Activated CD8-positive, alpha-beta T cell treated with anti-CD3 and anti-CD28 coated beads for 36 hours (primary cell): ENCODE data around the gene USPL1. TPM values are rescaled to one million over a fixed set of nuclear protein-coding genes. Genes with fewer than 3 reads are reported as not detected.
"Not testable (repeated sequence)": the region's sequence is repeated elsewhere in the genome, so short reads cannot be mapped to it uniquely, and the experiment has no call there.

Source experiments
- ATAC-seq: fragments of 200-7000 bp; cut with Tn5 transposase; one replicate; pipeline ENCODE4 v1.10.0; 2021; ENCODE audit warnings: mild to moderate bottlenecking, moderate library complexity
- CTCF ChIA-PET: fragments of 350-600 bp; sonication (Branson Sonifier 250); formaldehyde crosslinking; loops from one replicate; lab custom pipeline; 2021; ENCODE audit warnings: antibody characterized with exemption; lab: Charles Lee
- POLR2A ChIA-PET: fragments of 350-600 bp; sonication (Branson Sonifier 250); formaldehyde crosslinking; loops from one replicate; lab custom pipeline; 2021; ENCODE audit warnings: antibody characterized with exemption; lab: Charles Lee
- DNase-seq: peaks from one replicate; pipeline ENCODE4 v3.0.0-alpha.2; 2020
- H3K27ac Mint-ChIP-seq: one replicate; pipeline ENCODE4 v1.8.0; 2021; ENCODE audit warnings: mild to moderate bottlenecking, mixed read lengths
- H3K27me3 Mint-ChIP-seq: one replicate; pipeline ENCODE4 v1.8.0; 2021; ENCODE audit warnings: mixed read lengths
- H3K36me3 Mint-ChIP-seq: one replicate; pipeline ENCODE4 v1.8.0; 2021; ENCODE audit warnings: low read depth, mixed read lengths
- H3K4me1 Mint-ChIP-seq: one replicate; pipeline ENCODE4 v1.8.0; 2021; ENCODE audit warnings: low read depth, mixed read lengths
- H3K4me3 Mint-ChIP-seq: one replicate; pipeline ENCODE4 v1.8.0; 2021; ENCODE audit warnings: mild to moderate bottlenecking, moderate library complexity, mixed read lengths
- H3K9me3 Mint-ChIP-seq: one replicate; pipeline ENCODE4 v1.8.0; 2021; ENCODE audit warnings: mixed read lengths
- intact Hi-C: fragments of 100-400 bp; cut with micrococcal nuclease; formaldehyde crosslinking; loops from one replicate; pipeline ENCODE4 v1.10.0; 2022
- total RNA-seq, 2 experiments: library from RNA; stranded (reverse); gene quantifications; one replicate each; pipeline ENCODE4 v1.2.3, GENCODE V29; 2021
- TF ChIP-seq, protein P1 (sequence below): fragments of 200-600 bp; IDR thresholded peaks from one replicate; pipeline ENCODE4 v1.8.0; 2022; ENCODE audit warnings: antibody characterized with exemption, mild to moderate bottlenecking

Gene USPL1
- total RNA-seq, 2 experiments from 2014 or later: 12.4 to 13.0 TPM

DNA sequence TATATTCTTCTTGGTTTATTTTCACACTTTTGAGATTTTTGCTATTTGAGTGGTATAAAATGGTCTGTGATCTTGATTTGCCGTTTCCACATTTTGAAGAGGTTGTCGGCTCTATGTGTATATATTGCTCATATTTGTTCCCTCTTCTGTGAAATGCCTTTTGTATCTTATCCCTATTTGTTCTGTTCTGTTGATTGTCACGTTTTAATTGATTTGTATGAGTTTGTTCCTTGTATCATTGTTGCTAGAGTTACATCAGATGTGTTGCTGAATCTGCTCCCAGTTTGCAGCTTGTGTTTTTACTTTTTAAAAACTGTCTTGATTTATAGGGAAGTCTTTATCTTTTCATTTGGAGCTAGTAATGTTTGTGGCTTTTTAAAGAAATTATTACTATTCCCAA is 17.1 kb downstream of the USPL1 start:
- DNase-seq (no peak), ATAC-seq (no peak)
- Mint-ChIP-seq H3K27me3 (no peaks in the 10 kb centered on the region), H3K27ac (no peak overlapping the region), H3K9me3 (peaks cover 3% of the 10 kb centered on the region), H3K4me1 (peaks cover 46% of the 10 kb centered on the region), H3K36me3 (peaks cover 53% of the 10 kb centered on the region), H3K4me3 (no peak overlapping the region)
- intact Hi-C loops: no loop called here
- TF ChIP-seq, protein P1, sequence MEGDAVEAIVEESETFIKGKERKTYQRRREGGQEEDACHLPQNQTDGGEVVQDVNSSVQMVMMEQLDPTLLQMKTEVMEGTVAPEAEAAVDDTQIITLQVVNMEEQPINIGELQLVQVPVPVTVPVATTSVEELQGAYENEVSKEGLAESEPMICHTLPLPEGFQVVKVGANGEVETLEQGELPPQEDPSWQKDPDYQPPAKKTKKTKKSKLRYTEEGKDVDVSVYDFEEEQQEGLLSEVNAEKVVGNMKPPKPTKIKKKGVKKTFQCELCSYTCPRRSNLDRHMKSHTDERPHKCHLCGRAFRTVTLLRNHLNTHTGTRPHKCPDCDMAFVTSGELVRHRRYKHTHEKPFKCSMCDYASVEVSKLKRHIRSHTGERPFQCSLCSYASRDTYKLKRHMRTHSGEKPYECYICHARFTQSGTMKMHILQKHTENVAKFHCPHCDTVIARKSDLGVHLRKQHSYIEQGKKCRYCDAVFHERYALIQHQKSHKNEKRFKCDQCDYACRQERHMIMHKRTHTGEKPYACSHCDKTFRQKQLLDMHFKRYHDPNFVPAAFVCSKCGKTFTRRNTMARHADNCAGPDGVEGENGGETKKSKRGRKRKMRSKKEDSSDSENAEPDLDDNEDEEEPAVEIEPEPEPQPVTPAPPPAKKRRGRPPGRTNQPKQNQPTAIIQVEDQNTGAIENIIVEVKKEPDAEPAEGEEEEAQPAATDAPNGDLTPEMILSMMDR: no peak
- CTCF ChIA-PET: interaction anchor here (2.2 kb wide), 1 partner anchor 11 kb away, joined by 9 read pairs; no protein-coding TSS in a partner anchor
- POLR2A ChIA-PET: no interaction called here

DNA sequence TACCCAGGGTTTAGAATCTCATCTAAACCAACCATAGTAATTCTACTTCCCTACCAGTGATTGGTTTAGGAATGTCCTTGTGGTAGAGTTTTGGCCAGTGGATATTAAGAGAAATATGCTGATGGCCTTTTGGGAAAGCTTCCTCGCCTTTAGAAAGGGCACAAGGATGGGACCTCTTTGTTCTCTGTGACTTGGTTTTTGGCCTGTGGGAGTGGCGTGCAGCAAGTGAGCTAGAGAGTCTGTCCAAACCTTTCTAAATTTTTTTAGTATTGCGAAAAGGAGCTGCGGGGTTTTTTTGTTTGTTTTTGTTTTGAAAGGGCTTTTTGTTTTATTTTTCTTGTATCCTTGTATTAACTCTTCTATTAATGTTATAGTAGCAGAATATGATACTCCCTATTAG is 20.6 kb downstream of the USPL1 start:
- POLR2A ChIA-PET: interaction anchor here (0.6 to 1.2 kb wide), 2 partner anchors 21 to 27 kb away, joined by 3 to 5 read pairs; partner anchors contain the start of gene USPL1

GRCh38 chr13:30639671-30640070 is 22.0 kb downstream of the USPL1 start:
- CTCF ChIA-PET: interaction anchor here (1.1 kb wide), 1 partner anchor 507 kb away, joined by 3 read pairs; no protein-coding TSS in a partner anchor

More for the DNA sequence above, 20.6 kb downstream of the USPL1 start:
- no peaks in the 10 kb centered on the region for H3K9me3 Mint-ChIP-seq
- DNase-seq (no peak), ATAC-seq (no peak)
- peaks cover 52% of the 10 kb centered on the region for H3K36me3 Mint-ChIP-seq
- TF ChIP-seq, protein P1: no peak
- no peaks in the 10 kb centered on the region for H3K27me3 Mint-ChIP-seq
- intact Hi-C loops: no loop called here
- H3K27ac Mint-ChIP-seq: no peak overlapping the region
- H3K4me3 Mint-ChIP-seq: no peak overlapping the region
- H3K4me1 Mint-ChIP-seq: peaks cover 42% of the 10 kb centered on the region
- CTCF ChIA-PET: no interaction called here

GRCh38 chr13:30641173-30641572 is 23.5 kb downstream of the USPL1 start:
- POLR2A ChIA-PET: not testable (repeated sequence)

More at GRCh38 chr13:30639671-30640070, 22.0 kb downstream of the USPL1 start:
- ATAC-seq: no peak
- Mint-ChIP-seq H3K27me3 (no peaks in the 10 kb centered on the region), H3K36me3 (peaks cover 45% of the 10 kb centered on the region), H3K27ac (peak overlapping the region; percentile 32), H3K4me1 (peaks cover 36% of the 10 kb centered on the region), H3K4me3 (no peak overlapping the region), H3K9me3 (no peaks in the 10 kb centered on the region)
- TF ChIP-seq, protein P1: no peak
- DNase-seq: no peak
- intact Hi-C loops: no loop called here
- POLR2A ChIA-PET: no interaction called here

DNA sequence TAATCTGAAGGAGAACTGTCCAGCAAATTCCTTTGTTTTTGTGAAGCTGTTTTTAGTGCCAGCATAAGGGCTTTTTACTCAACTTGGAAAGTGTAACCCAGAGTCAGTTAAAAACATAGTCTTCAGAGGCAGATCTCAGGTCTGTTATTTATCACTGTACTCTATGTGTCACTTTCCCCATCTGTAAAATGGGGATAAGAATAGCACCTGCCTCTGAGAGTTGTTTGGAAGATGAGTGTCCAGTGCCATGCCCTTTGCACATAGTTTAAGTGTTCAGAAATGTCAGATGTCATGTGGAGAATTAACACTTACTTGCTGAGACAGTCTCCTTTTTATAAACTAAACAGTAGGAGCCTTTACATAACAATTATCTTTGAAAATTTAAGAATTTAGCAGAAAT is 27.9 kb downstream of the USPL1 start:
- DNase-seq: no peak
- Mint-ChIP-seq H3K4me1 (peaks cover 22% of the 10 kb centered on the region), H3K36me3 (peaks cover 54% of the 10 kb centered on the region), H3K4me3 (no peak overlapping the region), H3K27ac (no peak overlapping the region), H3K27me3 (no peaks in the 10 kb centered on the region), H3K9me3 (no peaks in the 10 kb centered on the region)
- TF ChIP-seq, protein P1: no peak
- ChIA-PET POLR2A (interaction anchor here (1.3 kb wide), 1 partner anchor 27 kb away, joined by 3 read pairs; no protein-coding TSS in a partner anchor), CTCF (interaction anchor here (1.0 to 2.0 kb wide), 4 partner anchors 10 to 150 kb away, joined by 3 to 9 read pairs (median 3); no protein-coding TSS in a partner anchor)
- intact Hi-C loops: no loop called here
- ATAC-seq: no peak

More at GRCh38 chr13:30641173-30641572, 23.5 kb downstream of the USPL1 start:
- peaks cover 42% of the 10 kb centered on the region for H3K36me3 Mint-ChIP-seq
- CTCF ChIA-PET, intact Hi-C loops, DNase-seq, H3K27me3 Mint-ChIP-seq, H3K4me3 Mint-ChIP-seq, H3K9me3 Mint-ChIP-seq, ATAC-seq: not testable (repeated sequence)
- H3K4me1 Mint-ChIP-seq: peaks cover 27% of the 10 kb centered on the region
- peak overlapping the region; percentile 2 for H3K27ac Mint-ChIP-seq
